ENCODE results near the gene PALM2AKAP2.

DNA sequence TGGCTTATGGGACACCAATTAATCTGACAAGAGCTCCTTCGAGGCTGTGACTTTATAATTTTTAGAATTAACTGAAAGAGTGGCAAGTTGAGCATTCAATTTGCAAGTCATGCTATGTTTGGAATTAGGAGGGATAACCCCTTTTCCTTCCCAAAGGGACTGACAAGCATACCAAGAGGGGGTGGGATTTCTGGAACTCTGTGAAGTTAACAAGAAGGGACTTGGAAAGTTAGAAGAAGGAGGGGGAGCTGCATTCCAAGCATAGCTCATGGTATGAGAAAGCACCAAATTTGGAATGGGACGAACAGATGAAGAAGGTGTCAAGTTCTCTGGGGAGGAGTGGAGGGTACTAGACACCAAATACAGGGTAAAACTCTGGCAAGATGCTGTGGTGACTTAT, 8.9 kb upstream of the PALM2AKAP2 start:
- TF ChIP-seq, protein P1, sequence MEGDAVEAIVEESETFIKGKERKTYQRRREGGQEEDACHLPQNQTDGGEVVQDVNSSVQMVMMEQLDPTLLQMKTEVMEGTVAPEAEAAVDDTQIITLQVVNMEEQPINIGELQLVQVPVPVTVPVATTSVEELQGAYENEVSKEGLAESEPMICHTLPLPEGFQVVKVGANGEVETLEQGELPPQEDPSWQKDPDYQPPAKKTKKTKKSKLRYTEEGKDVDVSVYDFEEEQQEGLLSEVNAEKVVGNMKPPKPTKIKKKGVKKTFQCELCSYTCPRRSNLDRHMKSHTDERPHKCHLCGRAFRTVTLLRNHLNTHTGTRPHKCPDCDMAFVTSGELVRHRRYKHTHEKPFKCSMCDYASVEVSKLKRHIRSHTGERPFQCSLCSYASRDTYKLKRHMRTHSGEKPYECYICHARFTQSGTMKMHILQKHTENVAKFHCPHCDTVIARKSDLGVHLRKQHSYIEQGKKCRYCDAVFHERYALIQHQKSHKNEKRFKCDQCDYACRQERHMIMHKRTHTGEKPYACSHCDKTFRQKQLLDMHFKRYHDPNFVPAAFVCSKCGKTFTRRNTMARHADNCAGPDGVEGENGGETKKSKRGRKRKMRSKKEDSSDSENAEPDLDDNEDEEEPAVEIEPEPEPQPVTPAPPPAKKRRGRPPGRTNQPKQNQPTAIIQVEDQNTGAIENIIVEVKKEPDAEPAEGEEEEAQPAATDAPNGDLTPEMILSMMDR (conservative IDR thresholded peaks at IDR 0.05) = no peak
- no peak for TF ChIP-seq EZH2 (IDR thresholded peaks at IDR 0.05; ENCODE audit: low read depth)
